Testis (tissue), 3 donors: ENCODE measurements around the gene UGT1A9. TPM values are rescaled to one million over a fixed set of nuclear protein-coding genes. Genes with fewer than 3 reads are reported as not detected.

Experiments used
- DNase-seq: peaks from one replicate; pipeline ENCODE4 v3.0.0-alpha.2; 2019
- H3K27ac ChIP-seq, 2 donors: fragments of 200-600 bp; sonication (generic); one replicate each; pipeline ENCODE4 v1.5.1; 2019
- H3K27me3 ChIP-seq: fragments of 200-600 bp; sonication (generic); one replicate; pipeline ENCODE4 v1.5.1; 2019
- H3K36me3 ChIP-seq: fragments of 200-600 bp; sonication (generic); one replicate; pipeline ENCODE4 v1.5.1; 2017; ENCODE audit warnings: low read depth; ENCODE audit errors: missing control alignments
- H3K4me1 ChIP-seq: fragments of 200-600 bp; sonication (generic); one replicate; pipeline ENCODE4 v1.5.1; 2019
- H3K4me3 ChIP-seq, 2 donors: fragments of 200-600 bp; sonication (generic); one replicate each; pipeline ENCODE4 v1.5.1; 2017 to 2019
- H3K9me3 ChIP-seq: fragments of 200-600 bp; sonication (generic); one replicate; pipeline ENCODE4 v1.5.1; 2017
- POLR2A ChIP-seq: fragments of 450-650 bp; IDR thresholded peaks from one replicate; pipeline ENCODE4 v1.6.1; 2017; ENCODE audit warnings: antibody characterized with exemption, mild to moderate bottlenecking, moderate library complexity
- WGBS, 2 donors: methylation state at CpG; one replicate each; pipeline ENCODE4 v1.1.5; 2018; 5-methylcytosine and 5-hydroxymethylcytosine counted together
- intact Hi-C: fragments of 100-400 bp; cut with DNase I; formaldehyde crosslinking; loops from one replicate; pipeline ENCODE4 v1.15.1; 2023; ENCODE audit warnings: low total_unique reads
- polyA plus RNA-seq: library from polyadenylated mRNA; stranded (reverse); fragments of 350-450 nt; fragmentation: Illumina TruSeq; extraction: RNeasy Lipid Tissue Mini Kit (QIAGEN cat#74804); gene quantifications from one replicate; pipeline ENCODE4 v1.2.3, GENCODE V29; 2014; ENCODE audit warnings: low read depth, low replicate concordance; ENCODE audit not compliant: insufficient read depth
- total RNA-seq, 2 donors: library from RNA; depleted of rRNA; stranded (reverse); fragments of >200 nt; gene quantifications; one replicate each; pipeline ENCODE4 v1.2.3, GENCODE V29; 2016
- TF ChIP-seq, protein P1 (sequence below), 3 experiments: fragments of 450-650 bp in 2 of 3; fragments of 200-600 bp in 1 of 3; sonication (generic) in 1 of 3; IDR thresholded peaks; one replicate each; pipeline ENCODE4 v1.5.1; 2016 to 2019; ENCODE audit warnings: antibody characterized with exemption in 3 of 3, mild to moderate bottlenecking in 2 of 3, moderate library complexity in 1 of 3

UGT1A9 gene
- total and polyA plus RNA-seq, 3 donors from 2014 or later: not detected

- TF ChIP-seq, protein P1, sequence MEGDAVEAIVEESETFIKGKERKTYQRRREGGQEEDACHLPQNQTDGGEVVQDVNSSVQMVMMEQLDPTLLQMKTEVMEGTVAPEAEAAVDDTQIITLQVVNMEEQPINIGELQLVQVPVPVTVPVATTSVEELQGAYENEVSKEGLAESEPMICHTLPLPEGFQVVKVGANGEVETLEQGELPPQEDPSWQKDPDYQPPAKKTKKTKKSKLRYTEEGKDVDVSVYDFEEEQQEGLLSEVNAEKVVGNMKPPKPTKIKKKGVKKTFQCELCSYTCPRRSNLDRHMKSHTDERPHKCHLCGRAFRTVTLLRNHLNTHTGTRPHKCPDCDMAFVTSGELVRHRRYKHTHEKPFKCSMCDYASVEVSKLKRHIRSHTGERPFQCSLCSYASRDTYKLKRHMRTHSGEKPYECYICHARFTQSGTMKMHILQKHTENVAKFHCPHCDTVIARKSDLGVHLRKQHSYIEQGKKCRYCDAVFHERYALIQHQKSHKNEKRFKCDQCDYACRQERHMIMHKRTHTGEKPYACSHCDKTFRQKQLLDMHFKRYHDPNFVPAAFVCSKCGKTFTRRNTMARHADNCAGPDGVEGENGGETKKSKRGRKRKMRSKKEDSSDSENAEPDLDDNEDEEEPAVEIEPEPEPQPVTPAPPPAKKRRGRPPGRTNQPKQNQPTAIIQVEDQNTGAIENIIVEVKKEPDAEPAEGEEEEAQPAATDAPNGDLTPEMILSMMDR (IDR thresholded peaks at IDR 0.05): no peak
- no peak for TF ChIP-seq POLR2A
- 78 to 85% methylated on average over 10 to 12 of the region's 12 CpGs for WGBS, 2 donors
- H3K27me3 ChIP-seq: no peaks in the 10 kb centered on the region
- peak; percentile 6 for DNase-seq
- H3K4me3 ChIP-seq: no peak overlapping the region
- H3K36me3 ChIP-seq: no peaks in the 10 kb centered on the region
- no peaks in the 10 kb centered on the region for H3K9me3 ChIP-seq
- H3K4me1 ChIP-seq: no peaks in the 10 kb centered on the region
- H3K27ac ChIP-seq: no peak overlapping the region
- intact Hi-C loops: no loop called here
These were observed 135.6 kb downstream of the UGT1A9 start for GRCh38 chr2:233807215-233807865.

DNA sequence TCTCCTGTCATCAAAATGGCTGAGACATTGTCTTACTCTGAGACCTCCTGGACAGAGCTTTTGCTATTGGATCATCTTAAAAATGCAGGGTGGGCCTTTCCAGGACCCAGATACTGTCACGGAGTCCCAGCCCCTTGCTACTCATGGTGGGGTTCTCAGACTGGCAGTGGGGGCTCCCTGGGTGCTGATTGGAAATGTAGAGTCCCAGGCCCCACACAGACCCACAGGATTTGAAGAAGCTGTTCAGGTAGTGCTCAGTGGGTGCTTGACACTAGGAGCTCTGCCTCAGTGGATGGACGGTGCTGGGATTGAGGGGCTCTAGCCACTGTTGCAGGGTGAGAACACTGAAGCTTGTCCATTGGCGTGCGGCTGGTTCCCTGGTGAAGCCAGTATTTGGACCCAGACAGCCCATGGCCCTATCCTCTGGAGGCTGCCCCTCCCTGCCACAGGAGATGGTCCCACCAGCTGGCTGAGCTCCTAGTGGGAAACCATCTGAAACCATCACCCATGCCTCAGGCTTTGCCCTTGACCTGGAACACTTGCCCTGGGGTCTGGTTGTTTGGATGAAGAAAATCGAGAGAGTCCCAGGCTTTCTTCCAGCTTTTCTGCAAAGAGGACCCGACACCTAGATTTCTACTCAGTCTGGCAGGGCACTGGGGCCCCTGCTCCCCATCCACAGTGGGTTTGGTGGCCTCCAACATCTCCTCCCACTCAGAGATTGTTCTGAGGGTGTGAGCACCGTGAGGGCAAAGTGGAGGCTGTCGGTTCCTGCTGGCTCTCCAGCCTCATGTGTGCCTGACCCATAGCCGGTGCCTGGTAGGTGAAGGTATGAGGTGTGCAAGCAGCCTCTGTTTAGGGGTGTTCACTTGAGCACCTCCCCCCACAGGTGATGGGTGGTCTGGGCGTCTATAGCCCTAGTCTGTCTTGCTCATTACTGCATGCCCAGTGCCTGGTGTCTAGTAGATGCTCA is 136.6 kb downstream of the UGT1A9 start:
- H3K4me1 ChIP-seq: no peaks in the 10 kb centered on the region
- no peaks in the 10 kb centered on the region for H3K9me3 ChIP-seq
- 66 to 78% methylated on average over 3 to 10 of the region's 10 CpGs for WGBS, 2 donors
- H3K27me3 ChIP-seq: no peaks in the 10 kb centered on the region
- no peak overlapping the region for H3K27ac ChIP-seq
- DNase-seq: peak; percentile 6
- no peak for TF ChIP-seq POLR2A
- TF ChIP-seq, protein P1 (IDR thresholded peaks at IDR 0.05): no peak
- no peak overlapping the region for H3K4me3 ChIP-seq
- intact Hi-C loops: no loop called here
- no peaks in the 10 kb centered on the region for H3K36me3 ChIP-seq

DNA sequence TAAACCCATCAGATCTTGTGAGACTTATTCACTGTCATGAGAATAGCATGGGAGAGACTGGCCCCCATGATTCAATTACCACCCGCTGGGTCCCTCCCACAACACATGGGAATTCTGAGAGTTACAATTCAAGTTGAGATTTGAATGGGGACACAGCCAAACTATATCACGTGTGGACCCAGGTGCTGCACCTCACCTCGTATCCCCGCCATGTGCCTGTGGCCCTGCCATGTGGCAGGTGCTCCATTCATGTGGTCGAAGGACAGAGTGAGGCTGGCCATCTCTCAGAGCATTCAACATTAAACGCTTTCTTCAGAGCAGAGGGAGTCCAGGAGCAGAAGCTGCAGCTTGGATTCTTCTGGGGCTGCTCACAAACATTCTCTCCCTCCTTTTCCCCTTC is 138.7 kb downstream of the UGT1A9 start:
- H3K4me1 ChIP-seq: no peaks in the 10 kb centered on the region
- no peaks in the 10 kb centered on the region for H3K27me3 ChIP-seq
- TF ChIP-seq, protein P1 (IDR thresholded peaks at IDR 0.05): no peak
- TF ChIP-seq POLR2A: no peak
- H3K4me3 ChIP-seq: no peak overlapping the region
- no peak for DNase-seq
- no peak overlapping the region for H3K27ac ChIP-seq
- no peaks in the 10 kb centered on the region for H3K36me3 ChIP-seq
- intact Hi-C loops: no loop called here
- WGBS, 2 donors: 83 to 84% methylated on average over 4 to 6 of the region's 6 CpGs
- H3K9me3 ChIP-seq: no peaks in the 10 kb centered on the region

GRCh38 chr2:233811087-233811486 is 139.4 kb downstream of the UGT1A9 start:
- intact Hi-C loops: no loop called here
- Histone ChIP-seq H3K27ac (no peak overlapping the region), H3K4me1 (no peaks in the 10 kb centered on the region), H3K4me3 (no peak overlapping the region), H3K36me3 (no peaks in the 10 kb centered on the region), H3K9me3 (no peaks in the 10 kb centered on the region), H3K27me3 (no peaks in the 10 kb centered on the region)
- WGBS, 2 donors: 74 to 76% methylated on average over 4 of the region's 4 CpGs
- DNase-seq: no peak
- TF ChIP-seq, protein P1 (IDR thresholded peaks at IDR 0.05): no peak
- no peak for TF ChIP-seq POLR2A
